Left lung (tissue), 10 donors: Measurements from ENCODE around the gene RAB33B. TPM values are rescaled to one million over a fixed set of nuclear protein-coding genes. Genes with fewer than 3 reads are reported as not detected.

Experiments
- ATAC-seq: fragments of 200-7000 bp; cut with Tn5 transposase; one replicate; pipeline ENCODE4 v1.9.1; 2020; ENCODE audit warnings: moderate library complexity
- DNase-seq, 4 donors: peaks; one replicate each; pipeline ENCODE4 v3.0.0-alpha.2; 2013 to 2020
- H3K27ac ChIP-seq, 2 donors: fragments of 200-600 bp; sonication (generic) in 1 of 2; one replicate each; pipeline versions ENCODE4 v1.5.0 to v1.8.0; 2020 to 2021
- H3K27me3 ChIP-seq, 2 donors: fragments of 200-600 bp; sonication (generic) in 1 of 2; one replicate each; pipeline versions ENCODE4 v1.5.0 to v1.8.0; 2020 to 2021
- H3K36me3 ChIP-seq, 2 donors: fragments of 200-600 bp; sonication (generic) in 1 of 2; one replicate each; pipeline versions ENCODE4 v1.5.0 to v1.8.0; 2020 to 2021
- H3K4me1 ChIP-seq, 2 donors: fragments of 200-600 bp; one replicate each; pipeline ENCODE4 v1.8.0; 2021
- H3K4me3 ChIP-seq, 2 donors: fragments of 200-600 bp; sonication (generic) in 1 of 2; one replicate each; pipeline versions ENCODE4 v1.5.0 to v1.8.0; 2020 to 2021; ENCODE audit warnings: mild to moderate bottlenecking in 1 of 2
- H3K9me3 ChIP-seq, 2 donors: fragments of 200-600 bp; sonication (generic) in 1 of 2; one replicate each; pipeline versions ENCODE4 v1.5.0 to v1.8.0; 2020 to 2021
- CTCF ChIP-seq, 2 donors: fragments of 200-600 bp; sonication (generic) in 1 of 2; IDR thresholded peaks; one replicate each; pipeline versions ENCODE4 v1.5.0 to v1.8.0; 2021; ENCODE audit warnings: antibody characterized with exemption in 2 of 2
- intact Hi-C, 2 donors: fragments of 100-400 bp; cut with DNase I; formaldehyde crosslinking; loops; one replicate each; pipeline versions ENCODE4 v1.11.2 to v1.14.2; 2022
- polyA plus RNA-seq, 6 donors: library from polyadenylated mRNA; unstranded; fragments of 120-200 nt; gene quantifications; one replicate each; pipeline ENCODE4 v1.2.1, GENCODE V29; 2013; ENCODE audit not compliant: insufficient read length in 6 of 6
- total RNA-seq, 2 donors: library from RNA; stranded (reverse); fragmentation: NEBNext Ultra II Directional; extraction: Animal tissue kit (Norgen Biotek cat#: 25700); gene quantifications; one replicate each; pipeline ENCODE4 v1.2.1, GENCODE V29; 2021
- donor health status: DM: no; HTN: yes; CAD: no.
- donor health status: DM: no; HTN: no; CAD: no.

The RAB33B gene
- total and polyA plus RNA-seq, 8 donors = 8.4 to 13.3 (median 11.0) TPM

- Histone ChIP-seq H3K9me3 (peaks cover 0 to 10% of the 10 kb centered on the region in 2 donors), H3K27ac (no peak overlapping the region), H3K4me3 (no peak overlapping the region), H3K27me3 (no peaks in the 10 kb centered on the region), H3K4me1 (no peaks in the 10 kb centered on the region), H3K36me3 (peaks cover 0 to 22% of the 10 kb centered on the region in 2 donors)
- no peak for DNase-seq
- no peak for TF ChIP-seq CTCF (IDR thresholded peaks at IDR 0.05)
- ATAC-seq = peak; percentile 45
- intact Hi-C loops = no loop called here
Observed at GRCh38 chr4:139469869-139470268, 15.9 kb downstream of the RAB33B start.

GRCh38 chr4:139470295-139470694 lies 16.4 kb downstream of the RAB33B start:
- peaks cover 0 to 10% of the 10 kb centered on the region in 2 donors for H3K9me3 ChIP-seq
- no peak overlapping the region for H3K27ac ChIP-seq
- H3K4me3 ChIP-seq = no peak overlapping the region
- H3K27me3 ChIP-seq = no peaks in the 10 kb centered on the region
- no peak for ATAC-seq
- peaks cover 0 to 22% of the 10 kb centered on the region in 2 donors for H3K36me3 ChIP-seq
- TF ChIP-seq CTCF (IDR thresholded peaks at IDR 0.05) = no peak
- H3K4me1 ChIP-seq = no peaks in the 10 kb centered on the region
- intact Hi-C loops = no loop called here
- DNase-seq = no peak

GRCh38 chr4:139470997-139471665 lies 17.2 kb downstream of the RAB33B start:
- ATAC-seq (no peak), DNase-seq (no peak)
- H3K9me3 ChIP-seq = peaks cover 0 to 10% of the 10 kb centered on the region in 2 donors
- H3K4me3 ChIP-seq = no peak overlapping the region
- peaks cover 0 to 22% of the 10 kb centered on the region in 2 donors for H3K36me3 ChIP-seq
- no peaks in the 10 kb centered on the region for H3K27me3 ChIP-seq
- intact Hi-C loops = no loop called here
- no peak overlapping the region for H3K27ac ChIP-seq
- H3K4me1 ChIP-seq = no peaks in the 10 kb centered on the region
- TF ChIP-seq CTCF (IDR thresholded peaks at IDR 0.05) = no peak

- no peak for ATAC-seq
- TF ChIP-seq CTCF (IDR thresholded peaks at IDR 0.05) = no peak
- peaks cover 0 to 10% of the 10 kb centered on the region in 2 donors for H3K9me3 ChIP-seq
- no peaks in the 10 kb centered on the region for H3K27me3 ChIP-seq
- peaks cover 0 to 22% of the 10 kb centered on the region in 2 donors for H3K36me3 ChIP-seq
- no peaks in the 10 kb centered on the region for H3K4me1 ChIP-seq
- intact Hi-C loops = no loop called here
- DNase-seq = no peak
- no peak overlapping the region for H3K27ac ChIP-seq
- H3K4me3 ChIP-seq = no peak overlapping the region
Observed at GRCh38 chr4:139472852-139473251, 18.9 kb downstream of the RAB33B start.

GRCh38 chr4:139476363-139476762 lies 22.4 kb downstream of the RAB33B start:
- ATAC-seq (no peak), DNase-seq (no peak)
- Histone ChIP-seq H3K27me3 (no peaks in the 10 kb centered on the region), H3K36me3 (peaks cover 0 to 22% of the 10 kb centered on the region in 2 donors), H3K9me3 (peaks cover 0 to 5% of the 10 kb centered on the region in 2 donors), H3K4me1 (no peaks in the 10 kb centered on the region), H3K27ac (no peak overlapping the region), H3K4me3 (no peak overlapping the region)
- intact Hi-C loops = no loop called here
- no peak for TF ChIP-seq CTCF (IDR thresholded peaks at IDR 0.05)
